Esophagus muscularis mucosa (tissue), 4 donors: ENCODE results near the gene SQSTM1. TPM values are rescaled to one million over a fixed set of nuclear protein-coding genes. Genes with fewer than 3 reads are reported as not detected.

Experiments
- DNase-seq: peaks from one replicate; pipeline ENCODE4 v3.0.0-alpha.2; 2017; ENCODE audit errors: extremely low spot score
- H3K27ac ChIP-seq, 4 donors: fragments of 200-600 bp; sonication (generic); replicated peaks in 1 of 4; 1 replicate in 3 of 4; 2 replicates in 1 of 4; pipeline ENCODE4 v1.5.1; 2016 to 2019; ENCODE audit warnings: mild to moderate bottlenecking in 1 of 4
- H3K27me3 ChIP-seq, 4 donors: fragments of 200-600 bp; sonication (generic); one replicate each; pipeline versions ENCODE4 v1.5.1 to v1.6.0; 2016 to 2019
- H3K36me3 ChIP-seq, 4 donors: fragments of 200-600 bp; sonication (generic); one replicate each; pipeline ENCODE4 v1.5.1; 2016 to 2019
- H3K4me1 ChIP-seq, 4 donors: fragments of 200-600 bp; sonication (generic); one replicate each; pipeline ENCODE4 v1.5.1; 2016 to 2019
- H3K4me3 ChIP-seq, 4 donors: fragments of 200-600 bp; sonication (generic); 1 replicate in 2 of 4; 2 replicates in 2 of 4; pipeline ENCODE4 v1.5.1; 2016 to 2019; ENCODE audit warnings: mild to moderate bottlenecking in 4 of 4, moderate library complexity in 1 of 4
- H3K9me3 ChIP-seq, 4 donors: fragments of 200-600 bp; sonication (generic); 1 replicate in 3 of 4; 2 replicates in 1 of 4; pipeline ENCODE4 v1.5.1; 2016 to 2019
- CTCF ChIP-seq, 3 experiments: fragments of 200-600 bp in 2 of 3; fragments of 450-650 bp in 1 of 3; sonication (generic) in 2 of 3; IDR thresholded peaks; one replicate each; pipeline ENCODE4 v1.5.1; 2017 to 2019; ENCODE audit warnings: antibody characterized with exemption in 3 of 3, mild to moderate bottlenecking in 2 of 3, moderate library complexity in 1 of 3
- EP300 ChIP-seq: sonication (generic); formaldehyde crosslinking; IDR thresholded peaks from one replicate; pipeline ENCODE4 v1.6.1; 2017; ENCODE audit warnings: antibody characterized with exemption
- POLR2A ChIP-seq: fragments of 450-650 bp; IDR thresholded peaks from one replicate; pipeline ENCODE4 v1.6.1; 2017; ENCODE audit warnings: antibody characterized with exemption, moderate library complexity, mild to moderate bottlenecking, low read depth
- POLR2AphosphoS5 ChIP-seq, 2 donors: sonication (generic); formaldehyde crosslinking; IDR thresholded peaks; one replicate each; pipeline ENCODE4 v1.6.1; 2017; ENCODE audit warnings: antibody characterized with exemption in 2 of 2
- WGBS: methylation state at CpG from one replicate; pipeline ENCODE4 v1.1.5; 2018; 5-methylcytosine and 5-hydroxymethylcytosine counted together
- intact Hi-C: fragments of 100-400 bp; cut with DNase I; formaldehyde crosslinking; loops from one replicate; pipeline ENCODE4 v1.15.1; 2023
- total RNA-seq, 4 donors: library from RNA; depleted of rRNA; stranded (reverse); fragments of >200 nt; gene quantifications; one replicate each; pipeline versions ENCODE4 v1.1.0 to v1.2.1, GENCODE V29; 2016

The SQSTM1 gene
- total RNA-seq, 4 donors from 2014 or later: 333 to 453 (median 392) TPM

DNA sequence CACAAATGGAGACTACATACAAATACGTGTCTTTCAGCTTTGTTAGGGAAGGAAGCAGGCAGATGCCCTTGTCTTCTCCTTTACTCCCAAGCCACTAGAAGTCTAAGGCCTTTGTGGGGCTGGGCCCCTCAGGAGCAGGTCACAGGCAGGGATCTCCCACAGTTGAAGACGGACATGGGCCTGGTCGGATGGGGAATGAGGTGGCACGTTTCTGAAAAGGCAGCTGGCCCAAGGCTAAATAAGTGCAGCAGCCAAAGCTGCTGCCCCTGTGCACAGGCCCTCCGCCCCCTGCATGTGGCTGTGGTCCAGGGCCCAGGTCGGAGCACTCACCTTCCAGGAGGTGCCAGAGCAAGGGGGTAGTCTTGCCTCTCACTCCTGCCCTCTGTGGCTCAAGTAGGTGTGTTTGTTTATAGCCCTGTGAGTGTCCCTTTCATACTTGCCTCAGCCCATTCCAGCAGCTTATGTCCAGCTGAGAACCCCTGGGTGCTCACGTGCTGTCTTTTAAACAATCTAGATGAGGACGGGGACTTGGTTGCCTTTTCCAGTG lies 1.8 kb downstream of the SQSTM1 start:
- peaks cover 67 to 89% (median 88%) of the 10 kb centered on the region in 4 donors for H3K4me1 ChIP-seq
- peak overlapping the region; percentile 93 to 100 (median 96) for H3K4me3 ChIP-seq
- intact Hi-C loops: loop anchor here (5.0 kb wide), 1 partner anchor 35 kb away; the partner anchor contains the start of gene MRNIP
- no peak for DNase-seq
- TF ChIP-seq POLR2AphosphoS5 (IDR thresholded peaks at IDR 0.05) (no peak), POLR2A (no peak), CTCF (IDR thresholded peaks at IDR 0.05) (no peak), EP300 (no peak)
- peak overlapping the region; percentile 99 to 100 (median 100) for H3K27ac ChIP-seq
- WGBS: 60% methylated on average over 6 of the region's 8 CpGs
- H3K9me3 ChIP-seq: no peaks in the 10 kb centered on the region
- peaks cover 42 to 57% (median 51%) of the 10 kb centered on the region in 4 donors for H3K36me3 ChIP-seq
- no peaks in the 10 kb centered on the region for H3K27me3 ChIP-seq

DNA sequence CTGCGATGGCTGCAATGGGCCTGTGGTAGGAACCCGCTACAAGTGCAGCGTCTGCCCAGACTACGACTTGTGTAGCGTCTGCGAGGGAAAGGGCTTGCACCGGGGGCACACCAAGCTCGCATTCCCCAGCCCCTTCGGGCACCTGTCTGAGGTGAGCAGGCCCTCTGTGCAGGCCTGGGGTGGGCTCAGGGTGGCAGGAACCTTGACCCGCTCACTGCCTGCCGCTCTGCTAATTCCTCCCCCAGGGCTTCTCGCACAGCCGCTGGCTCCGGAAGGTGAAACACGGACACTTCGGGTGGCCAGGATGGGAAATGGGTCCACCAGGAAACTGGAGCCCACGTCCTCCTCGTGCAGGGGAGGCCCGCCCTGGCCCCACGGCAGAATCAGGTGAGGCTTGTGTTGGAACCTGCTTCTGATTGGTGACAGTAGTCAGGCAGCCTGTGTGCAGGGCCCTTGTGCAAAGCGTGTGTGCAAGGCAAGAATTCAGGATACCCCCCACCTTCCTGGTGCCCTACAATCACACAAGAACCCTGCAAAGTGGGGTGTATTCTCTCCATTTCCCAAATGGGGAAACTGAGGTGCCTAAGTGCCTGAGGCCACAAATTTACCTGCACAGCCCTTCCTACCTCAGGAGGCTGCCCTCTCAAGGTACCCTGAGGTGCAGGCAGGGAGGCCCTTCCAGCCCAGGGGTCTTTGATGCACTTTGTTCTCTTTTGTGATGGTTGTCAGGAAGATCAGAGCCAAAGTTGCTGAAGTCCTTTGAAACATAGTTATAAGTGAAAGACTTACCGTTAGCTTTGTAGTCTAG lies 3.4 kb downstream of the SQSTM1 start:
- Histone ChIP-seq H3K27me3 (no peaks in the 10 kb centered on the region), H3K27ac (peak overlapping the region in 2 of 4 donors; percentile 37 to 99), H3K4me3 (peak overlapping the region in 3 of 4 donors; percentile 1 to 97 (median 7)), H3K4me1 (peaks cover 65 to 87% (median 83%) of the 10 kb centered on the region in 4 donors), H3K36me3 (peaks cover 58 to 74% (median 66%) of the 10 kb centered on the region in 4 donors), H3K9me3 (no peaks in the 10 kb centered on the region)
- intact Hi-C loops: loop anchor here (5.0 kb wide), 1 partner anchor 33 kb away; the partner anchor contains the start of gene MRNIP
- WGBS: 87% methylated on average over 9 of the region's 22 CpGs
- no peak for DNase-seq
- TF ChIP-seq POLR2AphosphoS5 (IDR thresholded peaks at IDR 0.05) (no peak), EP300 (no peak), CTCF (IDR thresholded peaks at IDR 0.05) (no peak), POLR2A (no peak)

GRCh38 chr5:179824745-179825112 lies 4.0 kb downstream of the SQSTM1 start:
- Histone ChIP-seq H3K27ac (no peak overlapping the region), H3K4me3 (no peak overlapping the region), H3K9me3 (no peaks in the 10 kb centered on the region), H3K4me1 (peaks cover 59 to 83% (median 78%) of the 10 kb centered on the region in 4 donors), H3K27me3 (no peaks in the 10 kb centered on the region), H3K36me3 (peaks cover 64 to 80% (median 72%) of the 10 kb centered on the region in 4 donors)
- no peak for DNase-seq
- TF ChIP-seq POLR2AphosphoS5 (IDR thresholded peaks at IDR 0.05) (no peak), CTCF (IDR thresholded peaks at IDR 0.05) (no peak), EP300 (no peak), POLR2A (no peak)
- 84% methylated on average over 3 of the region's 3 CpGs for WGBS
- intact Hi-C loops: loop anchor here (5.0 kb wide), 1 partner anchor 33 kb away; the partner anchor contains the start of gene MRNIP

DNA sequence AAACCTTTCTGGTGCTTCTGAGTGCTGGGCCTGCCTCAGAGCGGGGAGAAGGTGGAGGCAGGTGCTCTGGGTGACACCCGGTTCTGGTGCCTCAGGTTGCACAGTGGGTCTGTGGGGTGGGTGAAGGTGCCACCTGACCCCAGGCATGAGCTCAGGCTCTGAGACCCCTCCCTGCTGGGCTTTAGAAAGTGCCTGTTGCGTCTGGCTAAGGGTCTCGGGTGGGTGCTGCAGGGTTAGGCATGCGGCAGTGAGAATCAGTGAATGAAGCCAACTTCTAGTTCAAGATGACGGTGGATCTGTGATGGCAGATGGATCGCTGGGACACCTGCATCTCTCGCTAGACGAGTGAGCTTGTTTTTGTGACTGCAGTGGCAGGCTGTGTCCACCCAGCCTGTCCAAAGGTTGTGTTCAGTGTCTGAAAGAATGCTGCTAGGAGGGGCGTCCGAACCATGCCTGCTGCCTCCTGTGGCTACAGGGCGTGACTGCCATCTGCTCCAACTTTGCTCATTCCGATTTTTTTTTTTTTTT lies 5.0 kb downstream of the SQSTM1 start:
- H3K36me3 ChIP-seq: peaks cover 73 to 89% (median 82%) of the 10 kb centered on the region in 4 donors
- no peak for TF ChIP-seq POLR2AphosphoS5 (IDR thresholded peaks at IDR 0.05)
- TF ChIP-seq EP300: no peak
- TF ChIP-seq CTCF (IDR thresholded peaks at IDR 0.05): peak in 1 of 3 experiments; percentile 7
- no peak for TF ChIP-seq POLR2A
- no peak overlapping the region for H3K4me3 ChIP-seq
- peaks cover 52 to 74% (median 69%) of the 10 kb centered on the region in 4 donors for H3K4me1 ChIP-seq
- intact Hi-C loops: no loop called here
- peak overlapping the region in 2 of 4 donors; percentile 7 to 31 for H3K27ac ChIP-seq
- no peak for DNase-seq
- no peaks in the 10 kb centered on the region for H3K27me3 ChIP-seq
- H3K9me3 ChIP-seq: no peaks in the 10 kb centered on the region
- 76% methylated on average over 11 of the region's 13 CpGs for WGBS
